GM12873 (cell line): ENCODE measurements around the gene PLD2.

ENCODE experiments used
- CTCF ChIP-seq: IDR thresholded peaks from 2 replicates; pipeline ENCODE4 v1.5.1; 2012; ENCODE audit warnings: low read depth, mild to moderate bottlenecking, moderate library complexity, low read length, control low read depth; ENCODE audit not compliant: insufficient read depth; ENCODE audit errors: missing control alignments

Gene PLD2

DNA sequence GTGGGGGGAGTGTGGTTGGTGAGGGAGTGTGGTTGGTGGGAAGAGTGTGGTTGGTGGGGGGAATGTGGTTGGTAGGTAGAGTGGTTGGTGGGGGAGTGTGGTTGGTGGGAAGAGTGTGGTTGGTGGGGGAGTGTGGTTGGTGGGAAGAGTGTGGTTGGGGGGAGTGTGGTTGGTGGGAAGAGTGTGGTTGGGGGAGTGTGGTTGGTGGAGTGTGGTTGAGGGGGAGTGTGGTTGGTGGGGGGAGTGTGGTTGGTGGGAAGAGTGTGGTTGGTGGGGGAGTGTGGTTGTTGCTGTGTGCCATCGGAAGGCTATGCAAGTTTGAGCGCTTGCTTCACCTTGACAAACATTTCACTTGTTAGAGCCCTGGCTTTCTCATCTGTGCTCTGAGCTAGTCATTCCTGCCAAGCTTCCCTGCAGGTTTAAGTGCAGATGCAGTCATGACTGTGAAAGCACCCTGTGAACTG lies 46.3 kb downstream of the PLD2 start:
- no peak for TF ChIP-seq CTCF

GRCh38 chr17:4854111-4854681 lies 47.2 kb downstream of the PLD2 start:
- TF ChIP-seq CTCF = no peak

- TF ChIP-seq CTCF = no peak
These were observed 49.5 kb downstream of the PLD2 start for GRCh38 chr17:4856271-4856936.

GRCh38 chr17:4856937-4857314 lies 50.0 kb downstream of the PLD2 start:
- TF ChIP-seq CTCF = no peak

- no peak for TF ChIP-seq CTCF
These were observed 51.3 kb downstream of the PLD2 start for GRCh38 chr17:4858068-4858881.

- TF ChIP-seq CTCF = no peak
These were observed 51.9 kb downstream of the PLD2 start for GRCh38 chr17:4858882-4859260.

- no peak for TF ChIP-seq CTCF
These were observed 53.1 kb downstream of the PLD2 start for GRCh38 chr17:4859816-4860625.
